GM18873 (cell line): ENCODE results near the gene MMP21.
A peak's percentile ranks its signal among the peaks of the same experiment; 100 is the strongest.

ENCODE experiments used
- ATAC-seq: cut with Tn5 transposase; IDR thresholded peaks from one replicate; pipeline ENCODE4 v1.9.1; 2021; ENCODE audit warnings: mild to moderate bottlenecking, moderate library complexity, moderate number of reproducible peaks; ENCODE audit not compliant: unreplicated experiment, low FRiP score

MMP21 gene

GRCh38 chr10:125719173-125720001 is 56.2 kb downstream of the MMP21 start, which contains the start of gene EDRF1:
Gene EDRF1, plus strand, starts transcription at chr10:125719709. Its CDS starts 99 bp downstream, at chr10:125719808.
- ATAC-seq = peak; percentile 95
